ENCODE results near the gene GNS. TPM values are rescaled to one million over a fixed set of nuclear protein-coding genes. Genes with fewer than 3 reads are reported as not detected.

The GNS gene
- total RNA-seq, 1 experiment from 2014 or later: 85.1 TPM

DNA sequence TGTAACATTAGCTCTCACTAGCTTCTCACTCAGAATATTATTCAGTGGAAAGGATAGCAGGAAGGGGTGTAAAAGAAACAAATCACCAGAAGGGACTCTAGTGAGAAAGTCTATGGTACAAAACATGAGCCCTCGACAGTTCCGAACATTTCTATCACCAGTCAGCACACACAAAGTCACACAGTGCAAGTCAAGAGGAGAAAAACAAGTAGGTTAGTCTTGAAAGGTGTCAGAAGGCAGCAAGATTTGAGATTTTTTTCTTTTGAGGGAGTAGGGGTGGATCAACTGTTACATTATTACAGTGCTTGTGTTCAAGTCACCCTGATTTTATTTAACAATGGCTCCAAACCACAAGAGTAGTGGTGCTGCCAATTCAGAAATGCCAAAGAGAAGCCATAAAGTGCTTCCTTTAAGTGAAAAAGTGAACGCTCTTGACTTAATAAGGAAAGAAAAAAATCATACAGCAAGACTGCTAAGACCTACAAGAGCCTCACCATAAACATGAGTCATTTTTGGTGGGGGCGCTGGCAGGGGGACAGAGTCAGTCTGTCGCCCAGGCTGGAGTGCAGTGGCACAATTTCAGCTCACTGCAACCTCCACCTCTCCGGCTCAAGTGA, 42.3 kb downstream of the GNS start:
- no peak for DNase-seq
- H3K27me3 Mint-ChIP-seq (ENCODE audit: unreplicated experiment): no peaks in the 10 kb centered on the region
- no TSS peak for BruUV-seq (replicated peaks)
- no peak overlapping the region for H3K27ac Mint-ChIP-seq (ENCODE audit: unreplicated experiment)
- H3K36me3 Mint-ChIP-seq (ENCODE audit: insufficient read depth, unreplicated experiment): peaks cover 50% of the 10 kb centered on the region
- intact Hi-C loops (cut with micrococcal nuclease; ENCODE audit: unreplicated experiment): no loop called here
- H3K4me1 Mint-ChIP-seq (ENCODE audit: low read depth, unreplicated experiment): no peaks in the 10 kb centered on the region
- H3K9me3 Mint-ChIP-seq (ENCODE audit: low read depth, unreplicated experiment): no peaks in the 10 kb centered on the region
- CTCF ChIA-PET: interaction anchor here (0.8 kb wide), 1 partner anchor 167 kb away, joined by 4 read pairs; no protein-coding TSS in a partner anchor
- TF ChIP-seq, protein P1, sequence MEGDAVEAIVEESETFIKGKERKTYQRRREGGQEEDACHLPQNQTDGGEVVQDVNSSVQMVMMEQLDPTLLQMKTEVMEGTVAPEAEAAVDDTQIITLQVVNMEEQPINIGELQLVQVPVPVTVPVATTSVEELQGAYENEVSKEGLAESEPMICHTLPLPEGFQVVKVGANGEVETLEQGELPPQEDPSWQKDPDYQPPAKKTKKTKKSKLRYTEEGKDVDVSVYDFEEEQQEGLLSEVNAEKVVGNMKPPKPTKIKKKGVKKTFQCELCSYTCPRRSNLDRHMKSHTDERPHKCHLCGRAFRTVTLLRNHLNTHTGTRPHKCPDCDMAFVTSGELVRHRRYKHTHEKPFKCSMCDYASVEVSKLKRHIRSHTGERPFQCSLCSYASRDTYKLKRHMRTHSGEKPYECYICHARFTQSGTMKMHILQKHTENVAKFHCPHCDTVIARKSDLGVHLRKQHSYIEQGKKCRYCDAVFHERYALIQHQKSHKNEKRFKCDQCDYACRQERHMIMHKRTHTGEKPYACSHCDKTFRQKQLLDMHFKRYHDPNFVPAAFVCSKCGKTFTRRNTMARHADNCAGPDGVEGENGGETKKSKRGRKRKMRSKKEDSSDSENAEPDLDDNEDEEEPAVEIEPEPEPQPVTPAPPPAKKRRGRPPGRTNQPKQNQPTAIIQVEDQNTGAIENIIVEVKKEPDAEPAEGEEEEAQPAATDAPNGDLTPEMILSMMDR (IDR thresholded peaks at IDR 0.05; ENCODE audit: unreplicated experiment): no peak
- H3K4me3 Mint-ChIP-seq (ENCODE audit: low read depth, unreplicated experiment): no peak overlapping the region

DNA sequence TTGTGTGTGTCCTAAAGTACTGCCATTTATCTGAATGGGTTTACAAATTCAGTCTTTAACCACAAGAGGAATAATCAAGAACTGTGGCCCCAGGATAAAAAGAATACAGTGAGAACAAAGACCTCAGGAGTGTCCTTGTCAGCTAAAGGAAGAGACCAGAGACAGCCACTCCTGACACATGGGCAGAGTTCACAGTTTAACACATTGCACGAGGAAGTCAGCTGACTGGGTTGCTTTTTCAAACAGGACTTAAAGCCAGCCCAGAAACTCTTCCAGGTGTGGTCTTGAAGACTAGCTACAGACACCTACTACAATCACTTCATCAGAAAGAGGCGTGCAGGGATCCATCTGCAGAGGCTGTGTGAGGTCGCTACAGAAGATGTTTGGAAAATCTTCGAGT, 42.8 kb downstream of the GNS start:
- intact Hi-C loops (cut with micrococcal nuclease; ENCODE audit: unreplicated experiment): no loop called here
- BruUV-seq (replicated peaks): no TSS peak
- TF ChIP-seq, protein P1 (IDR thresholded peaks at IDR 0.05; ENCODE audit: unreplicated experiment): no peak
- H3K4me3 Mint-ChIP-seq (ENCODE audit: low read depth, unreplicated experiment): no peak overlapping the region
- H3K27me3 Mint-ChIP-seq (ENCODE audit: unreplicated experiment): no peaks in the 10 kb centered on the region
- H3K9me3 Mint-ChIP-seq (ENCODE audit: low read depth, unreplicated experiment): no peaks in the 10 kb centered on the region
- DNase-seq: no peak
- no peaks in the 10 kb centered on the region for H3K4me1 Mint-ChIP-seq (ENCODE audit: low read depth, unreplicated experiment)
- CTCF ChIA-PET: interaction anchor here (0.6 to 0.8 kb wide), 2 partner anchors 14 to 167 kb away, joined by 4 read pairs; no protein-coding TSS in a partner anchor
- H3K36me3 Mint-ChIP-seq (ENCODE audit: insufficient read depth, unreplicated experiment): peaks cover 48% of the 10 kb centered on the region
- H3K27ac Mint-ChIP-seq (ENCODE audit: unreplicated experiment): peak overlapping the region; percentile 47

DNA sequence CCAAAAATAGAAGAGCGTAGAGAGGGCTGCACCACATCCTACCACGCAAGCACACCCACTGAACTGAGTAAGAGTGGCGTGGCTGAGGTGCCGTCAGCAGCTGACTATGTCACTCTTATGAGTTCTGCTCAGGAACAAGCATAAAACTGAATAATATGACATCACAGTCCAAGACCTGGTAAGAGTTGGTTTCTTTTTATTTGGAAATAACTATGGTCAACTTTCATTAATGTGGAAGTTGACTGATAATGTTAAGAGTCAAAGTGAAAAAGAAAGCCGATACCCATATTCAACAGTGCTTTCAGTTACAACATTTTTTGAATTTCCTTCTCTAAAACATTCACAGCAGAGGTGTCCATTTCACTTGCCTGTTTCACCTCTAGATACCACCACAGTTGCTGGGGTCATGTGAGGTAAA, 44.6 kb downstream of the GNS start:
- intact Hi-C loops (cut with micrococcal nuclease; ENCODE audit: unreplicated experiment): no loop called here
- H3K27me3 Mint-ChIP-seq (ENCODE audit: unreplicated experiment): no peaks in the 10 kb centered on the region
- H3K36me3 Mint-ChIP-seq (ENCODE audit: insufficient read depth, unreplicated experiment): peaks cover 48% of the 10 kb centered on the region
- DNase-seq: no peak
- no peaks in the 10 kb centered on the region for H3K4me1 Mint-ChIP-seq (ENCODE audit: low read depth, unreplicated experiment)
- TF ChIP-seq, protein P1 (IDR thresholded peaks at IDR 0.05; ENCODE audit: unreplicated experiment): no peak
- BruUV-seq (replicated peaks): no TSS peak
- no peaks in the 10 kb centered on the region for H3K9me3 Mint-ChIP-seq (ENCODE audit: low read depth, unreplicated experiment)
- CTCF ChIA-PET: no interaction called here
- no peak overlapping the region for H3K4me3 Mint-ChIP-seq (ENCODE audit: low read depth, unreplicated experiment)
- H3K27ac Mint-ChIP-seq (ENCODE audit: unreplicated experiment): no peak overlapping the region

DNA sequence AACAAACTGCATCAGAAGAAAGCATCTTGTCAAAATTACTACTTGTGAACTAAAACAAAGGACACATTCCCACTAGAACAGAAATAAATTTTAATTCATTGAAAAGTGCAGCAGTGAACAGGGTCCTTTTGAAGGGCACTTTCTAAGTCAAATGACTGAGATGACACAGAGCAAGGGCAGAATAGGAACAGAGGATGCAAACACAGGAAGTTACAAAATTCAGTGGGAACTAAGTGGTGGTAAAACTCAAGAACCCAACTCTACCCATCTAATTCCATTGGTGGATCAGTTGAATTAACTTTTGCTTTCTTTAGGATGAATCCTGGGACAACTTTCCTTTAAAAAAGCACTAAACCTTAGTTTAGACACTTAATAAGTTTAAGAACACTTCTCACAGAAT, 45.8 kb downstream of the GNS start:
- Mint-ChIP-seq H3K36me3 (ENCODE audit: insufficient read depth, unreplicated experiment) (peaks cover 51% of the 10 kb centered on the region), H3K4me1 (ENCODE audit: low read depth, unreplicated experiment) (no peaks in the 10 kb centered on the region), H3K9me3 (ENCODE audit: low read depth, unreplicated experiment) (no peaks in the 10 kb centered on the region), H3K4me3 (ENCODE audit: low read depth, unreplicated experiment) (no peak overlapping the region), H3K27ac (ENCODE audit: unreplicated experiment) (no peak overlapping the region), H3K27me3 (ENCODE audit: unreplicated experiment) (no peaks in the 10 kb centered on the region)
- TF ChIP-seq, protein P1 (IDR thresholded peaks at IDR 0.05; ENCODE audit: unreplicated experiment): no peak
- CTCF ChIA-PET: no interaction called here
- intact Hi-C loops (cut with micrococcal nuclease; ENCODE audit: unreplicated experiment): no loop called here
- no TSS peak for BruUV-seq (replicated peaks)
- no peak for DNase-seq

Data from Calu3 (cell line).